ENCODE results near the gene S100A1.
A peak's percentile ranks its signal among the peaks of the same experiment; 100 is the strongest.
"Not testable (repeated sequence)": the region's sequence is repeated elsewhere in the genome, so short reads cannot be mapped to it uniquely, and the experiment has no call there.

Gene S100A1

DNA sequence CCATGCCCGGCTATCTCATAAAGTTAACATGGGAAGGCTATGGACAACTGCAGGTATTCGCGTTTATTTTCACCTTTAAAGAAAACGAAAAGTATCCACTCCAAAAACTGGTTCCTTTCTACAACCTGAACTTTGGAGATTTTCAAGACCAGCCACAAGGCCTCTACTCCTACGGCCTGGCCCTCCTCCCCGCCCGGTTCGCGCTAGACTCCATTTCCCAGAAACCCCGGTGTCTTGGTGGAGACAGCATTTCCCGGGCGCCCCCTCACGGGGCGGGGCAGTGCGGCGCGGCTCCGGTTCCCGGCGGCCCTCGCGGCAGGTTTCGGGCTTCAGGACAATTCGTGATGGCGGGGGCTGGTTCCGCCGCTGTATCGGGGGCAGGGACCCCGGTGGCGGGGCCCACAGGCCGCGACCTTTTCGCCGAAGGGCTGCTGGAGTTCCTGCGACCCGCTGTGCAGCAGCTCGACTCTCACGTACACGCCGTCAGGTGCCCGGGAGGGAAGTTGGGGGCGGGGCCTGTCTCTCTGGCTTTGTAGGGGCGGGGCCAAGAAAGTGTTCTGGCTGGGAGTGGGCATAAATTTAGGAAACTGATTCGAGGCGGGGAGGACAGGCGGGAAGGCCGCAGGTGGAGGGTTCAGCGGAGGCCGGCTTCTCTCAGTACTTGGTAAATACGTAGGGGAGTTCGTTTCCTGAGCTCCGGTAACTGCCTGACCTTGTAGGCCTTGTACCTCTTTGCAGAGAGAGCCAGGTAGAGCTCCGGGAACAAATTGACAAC lies 30.4 kb downstream of the S100A1 start, which contains the start of gene SNAPIN:
SNAPIN (plus strand) TSS at position 304 of the 775 bp plus-strand sequence; CDS start at position 345, 41 bp downstream.
- peak; percentile 92 for DNase-seq (ENCODE audit: low spot score)

DNA sequence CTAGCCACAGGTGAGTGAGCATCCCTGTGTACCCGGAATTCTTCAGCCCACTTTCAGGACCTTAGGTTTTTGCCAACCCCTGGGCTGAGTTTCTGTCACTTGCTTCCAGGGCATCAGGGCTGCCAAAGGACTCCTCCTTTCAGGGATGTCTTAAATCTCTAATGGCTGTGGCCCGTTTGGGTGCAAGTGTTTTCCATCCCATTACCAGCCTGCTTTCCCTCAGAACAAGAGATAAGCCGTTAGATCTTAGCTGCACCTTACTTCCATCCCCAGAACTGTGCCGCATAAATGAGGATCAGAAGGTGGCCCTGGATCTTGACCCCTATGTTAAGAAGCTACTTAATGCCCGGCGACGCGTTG lies 30.9 kb downstream of the S100A1 start:
- no peak for DNase-seq (ENCODE audit: low spot score)

DNA sequence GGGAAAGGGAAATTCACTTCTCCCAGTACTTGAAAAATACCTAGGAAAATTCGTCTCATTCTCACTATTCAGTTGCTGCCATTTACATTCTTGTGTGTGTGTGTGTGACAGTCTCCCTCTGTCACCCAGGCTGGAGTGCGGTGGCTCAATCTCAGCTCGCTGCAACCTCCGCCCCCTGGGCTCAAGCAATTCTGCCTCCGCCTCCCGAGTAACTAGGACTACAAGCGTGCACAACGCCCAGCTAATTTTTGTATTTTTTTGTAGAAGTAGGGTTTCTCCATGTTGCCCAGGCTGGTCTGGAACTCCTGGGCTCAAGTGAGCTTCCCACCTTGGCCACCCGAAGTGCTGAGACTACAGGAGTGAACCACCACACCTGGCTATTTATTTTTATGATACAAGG lies 31.4 kb downstream of the S100A1 start:
- DNase-seq (ENCODE audit: low spot score), result no peak

DNA sequence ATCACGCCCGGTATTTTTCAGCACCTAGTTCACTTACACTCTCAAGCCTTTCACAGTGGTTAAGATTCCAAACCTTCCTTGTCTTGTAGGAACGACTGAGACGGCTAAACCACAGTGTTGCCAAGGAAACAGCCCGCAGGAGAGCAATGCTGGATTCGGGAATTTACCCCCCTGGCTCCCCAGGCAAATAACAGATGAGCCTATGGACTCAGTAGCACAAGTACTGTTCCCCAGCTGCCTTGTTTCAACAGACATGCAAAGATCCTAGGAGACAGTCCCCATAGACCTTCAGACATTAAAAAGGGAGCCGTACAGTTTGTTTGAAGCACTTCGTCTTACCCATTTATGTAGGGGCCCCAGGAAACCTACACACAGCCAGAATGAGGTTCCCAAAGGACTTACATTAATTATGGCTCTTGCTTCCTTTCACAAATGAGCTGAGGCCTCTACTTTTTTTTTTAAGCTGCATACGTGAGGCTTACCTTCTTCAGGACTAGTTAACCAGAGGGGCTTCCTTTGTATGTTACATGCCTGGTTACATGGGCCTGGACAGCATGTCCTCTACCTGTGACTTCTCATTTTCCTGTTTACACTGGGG lies 33.0 kb downstream of the S100A1 start:
- no peak for DNase-seq (ENCODE audit: low spot score)

DNA sequence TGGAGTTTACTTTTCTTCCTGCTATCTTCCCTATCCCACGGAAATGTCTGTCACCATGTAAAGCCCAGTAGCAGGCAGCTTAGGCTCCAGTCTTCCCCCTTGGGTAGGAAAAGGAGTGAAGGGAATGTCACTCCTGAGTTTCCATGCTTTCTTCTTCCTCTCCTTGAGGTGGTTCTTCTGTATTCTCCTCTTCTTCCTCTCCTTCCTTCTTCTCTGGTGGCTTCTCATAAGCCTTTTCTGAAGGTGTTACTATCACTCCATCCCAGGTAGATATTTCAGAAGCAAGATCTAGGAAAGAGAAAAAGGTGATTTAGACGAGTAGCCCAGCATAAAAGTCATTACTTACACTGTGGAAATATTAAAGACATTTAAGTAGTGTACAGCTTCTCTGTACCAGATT lies 34.0 kb downstream of the S100A1 start:
- DNase-seq (ENCODE audit: low spot score), result no peak

DNA sequence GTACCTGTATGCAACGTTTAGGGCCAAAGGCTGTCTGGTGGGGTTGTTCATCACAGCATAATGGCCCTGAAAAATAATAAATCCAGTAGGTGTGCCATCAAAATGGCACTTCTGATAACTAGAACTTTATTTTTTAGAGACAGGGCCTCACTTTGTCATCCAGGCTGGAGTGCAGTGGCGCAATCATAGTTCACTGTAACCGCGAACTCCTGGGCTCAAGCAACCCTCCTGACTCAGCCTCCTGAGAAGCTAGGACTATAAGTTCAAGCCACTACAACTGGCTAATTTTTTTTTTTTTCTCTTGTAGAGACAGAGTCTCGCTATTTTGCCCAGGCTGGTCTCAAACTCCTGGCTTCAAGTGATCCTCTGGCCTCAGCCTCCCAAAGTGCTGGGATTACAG lies 35.0 kb downstream of the S100A1 start:
- no peak for DNase-seq (ENCODE audit: low spot score)

DNA sequence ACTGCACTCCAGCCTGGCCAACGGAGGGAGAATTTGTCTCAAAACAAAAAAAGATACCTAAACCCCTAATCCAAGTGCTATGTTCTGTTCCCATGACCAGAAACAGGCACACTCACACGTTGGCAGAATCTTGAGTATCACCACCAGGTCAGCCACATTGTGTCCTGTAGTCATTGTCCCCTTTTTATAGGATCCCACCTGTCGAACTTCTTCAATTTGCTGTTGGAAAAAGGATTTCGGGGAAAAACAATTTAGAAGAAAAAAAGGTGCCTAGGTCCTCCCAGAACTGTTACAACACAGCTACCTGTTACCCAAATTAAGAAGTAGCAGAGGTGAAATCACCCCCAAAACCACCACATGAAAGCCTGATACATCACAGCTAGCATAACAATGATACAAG lies 39.2 kb downstream of the S100A1 start:
- DNase-seq (ENCODE audit: low spot score), result no peak

DNA sequence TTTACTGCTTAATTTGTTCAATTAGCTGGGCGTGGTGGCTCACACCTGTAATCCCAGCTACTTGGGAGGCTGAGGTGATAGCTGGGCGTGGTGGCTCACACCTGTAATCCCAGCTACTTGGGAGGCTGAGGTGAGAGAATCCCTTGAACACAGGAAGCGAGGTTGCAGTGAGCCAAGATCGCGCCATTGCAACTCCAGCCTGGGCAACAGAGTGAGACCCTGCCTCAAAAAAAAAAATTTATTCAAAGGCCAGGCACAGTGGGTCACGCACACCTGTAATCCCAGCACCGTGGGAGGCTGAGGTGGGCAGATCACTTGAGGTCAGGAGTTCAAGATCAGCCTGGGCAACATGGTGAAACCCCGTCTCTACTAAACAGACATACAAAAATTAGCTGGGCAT lies 40.4 kb downstream of the S100A1 start:
- DNase-seq (ENCODE audit: low spot score), result not testable (repeated sequence)

DNA sequence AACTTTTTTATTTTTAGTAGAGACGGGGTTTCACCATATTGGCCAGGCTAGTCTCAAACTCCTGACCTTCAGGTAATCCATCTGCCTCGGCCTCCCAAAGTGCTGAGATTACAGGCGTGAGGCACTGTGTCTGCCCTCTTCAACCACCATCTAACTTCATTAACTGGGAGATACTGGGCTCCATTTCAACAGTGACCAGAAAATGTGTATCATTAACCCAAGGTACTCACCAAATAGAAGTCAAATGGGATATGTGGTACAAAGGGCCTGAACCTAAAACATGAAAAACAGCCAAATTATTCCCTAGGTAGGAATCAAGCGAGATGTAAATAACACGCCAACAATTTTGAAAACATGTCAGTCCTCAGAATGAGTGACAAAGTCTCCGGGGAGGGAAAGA lies 41.4 kb downstream of the S100A1 start:
- no peak for DNase-seq (ENCODE audit: low spot score)

DNA sequence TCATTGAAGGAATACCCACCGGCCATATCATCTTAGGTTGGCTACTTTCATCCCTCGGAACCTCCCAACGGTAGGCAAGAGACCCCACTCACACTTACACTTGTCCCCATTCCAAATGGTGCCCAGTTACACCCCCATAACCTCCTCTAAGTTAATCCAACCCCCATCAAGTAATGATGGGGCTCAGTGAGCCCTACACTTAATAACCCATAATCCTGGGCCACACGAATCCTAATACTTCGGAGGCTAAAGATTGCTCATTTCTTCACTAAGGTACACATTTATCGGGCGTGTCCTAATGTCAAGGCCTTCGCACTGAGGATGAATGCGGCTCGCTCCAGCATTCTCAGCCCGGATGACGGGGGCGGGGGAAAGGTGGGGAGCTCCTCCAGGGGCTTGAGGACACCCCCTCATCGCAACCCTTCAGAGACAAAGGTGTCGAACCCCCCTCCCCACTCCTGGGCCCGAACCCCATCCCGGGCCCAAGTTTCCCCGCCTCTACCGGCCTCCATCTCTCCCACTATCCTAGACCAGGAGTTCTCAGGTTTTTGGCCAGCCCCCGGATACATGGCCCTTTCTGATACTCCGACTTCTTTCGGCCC lies 42.1 kb downstream of the S100A1 start:
- no peak for DNase-seq (ENCODE audit: low spot score)

DNA sequence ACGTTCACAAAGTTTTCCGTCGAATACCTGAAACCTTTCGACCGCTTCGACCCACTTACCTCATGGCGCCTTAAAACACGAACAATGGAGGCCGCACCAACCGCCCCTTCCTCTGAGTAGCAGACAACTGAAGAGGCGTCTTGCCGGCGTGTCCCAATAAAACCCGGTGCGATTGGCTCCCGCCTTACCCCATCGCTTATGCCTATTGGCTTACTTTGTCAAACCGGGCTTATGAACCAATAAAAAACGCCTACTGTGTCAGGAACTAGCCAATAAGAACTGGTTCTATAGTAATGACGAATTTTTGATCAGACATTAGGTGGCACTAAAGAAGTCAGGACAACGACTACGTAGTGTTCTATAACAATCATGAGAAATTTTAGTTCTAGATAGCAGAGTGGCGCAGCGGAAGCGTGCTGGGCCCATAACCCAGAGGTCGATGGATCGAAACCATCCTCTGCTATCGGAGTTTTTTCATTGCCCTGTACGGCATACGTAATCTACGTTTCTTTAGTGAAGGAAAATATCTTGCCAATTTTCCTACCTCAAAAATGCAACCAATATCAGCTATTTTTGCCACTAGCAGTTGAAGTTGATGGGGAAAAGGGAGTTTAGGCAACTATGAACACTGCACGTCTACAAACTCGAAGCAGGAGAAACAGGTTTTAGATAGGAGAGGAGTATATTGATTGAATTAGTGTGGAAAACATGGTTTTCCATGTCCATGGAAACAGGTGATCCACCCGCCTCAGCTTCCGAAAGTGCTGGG lies 42.8 kb downstream of the S100A1 start, which contains the start of gene ILF2:
ILF2 (minus strand) TSS at position 135 of the 769 bp plus-strand sequence; CDS start at position 64, 71 bp downstream.
- DNase-seq (ENCODE audit: low spot score), result peak; percentile 99

DNA sequence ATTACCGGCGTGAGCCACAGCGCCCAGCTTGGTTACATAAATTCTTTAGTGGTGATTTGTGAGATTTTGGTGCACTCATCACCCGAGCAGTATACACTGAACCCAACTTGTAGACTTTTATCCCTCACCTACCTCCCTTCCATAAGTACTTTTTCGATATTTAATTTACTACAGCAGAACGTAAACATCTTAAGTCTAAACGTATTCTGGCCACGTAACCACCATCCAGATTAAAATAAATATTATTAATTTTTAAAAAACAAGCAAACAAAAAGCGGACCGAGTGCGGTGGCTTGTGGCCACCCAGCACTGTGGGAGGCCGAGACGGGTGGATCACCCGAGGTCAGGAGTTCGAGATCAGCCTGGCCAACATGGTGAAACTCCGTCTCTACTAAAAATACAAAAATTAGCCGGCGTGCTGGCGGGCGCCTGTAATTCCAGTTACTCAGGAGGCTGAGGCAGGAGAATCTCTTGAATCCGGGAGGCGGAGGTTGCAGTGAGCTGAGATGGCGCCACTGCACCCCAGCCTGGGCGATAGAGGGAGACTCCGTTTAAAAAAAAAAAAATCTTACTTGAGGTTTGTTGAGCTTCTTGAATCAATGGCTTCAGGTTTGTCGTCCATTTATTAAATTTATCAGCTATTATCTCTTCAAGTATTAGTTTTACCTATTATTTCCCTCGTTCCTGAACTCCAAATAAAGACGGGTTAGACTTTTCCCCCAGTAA lies 43.6 kb downstream of the S100A1 start:
- DNase-seq (ENCODE audit: low spot score), result peak; percentile 51

DNA sequence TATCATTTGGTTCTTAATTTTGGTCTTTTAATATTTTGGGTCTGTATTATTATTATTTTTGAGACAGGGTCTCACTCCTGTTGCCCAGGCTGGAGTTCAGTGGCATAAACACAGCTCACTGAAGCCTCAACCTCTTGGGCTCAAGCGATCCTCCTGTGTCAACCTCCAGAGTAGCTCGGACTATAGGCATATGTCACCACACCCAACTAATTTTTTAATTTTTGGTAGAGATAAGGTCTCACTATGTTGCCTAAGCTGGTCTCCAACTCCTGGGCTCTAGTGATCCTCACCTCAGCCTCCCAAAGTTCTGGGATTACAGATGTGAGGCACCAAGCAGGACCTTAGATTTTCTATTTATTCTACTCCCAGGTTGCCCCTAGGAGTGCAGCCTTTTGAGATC lies 45.3 kb downstream of the S100A1 start:
- DNase-seq (ENCODE audit: low spot score), result no peak

DNA sequence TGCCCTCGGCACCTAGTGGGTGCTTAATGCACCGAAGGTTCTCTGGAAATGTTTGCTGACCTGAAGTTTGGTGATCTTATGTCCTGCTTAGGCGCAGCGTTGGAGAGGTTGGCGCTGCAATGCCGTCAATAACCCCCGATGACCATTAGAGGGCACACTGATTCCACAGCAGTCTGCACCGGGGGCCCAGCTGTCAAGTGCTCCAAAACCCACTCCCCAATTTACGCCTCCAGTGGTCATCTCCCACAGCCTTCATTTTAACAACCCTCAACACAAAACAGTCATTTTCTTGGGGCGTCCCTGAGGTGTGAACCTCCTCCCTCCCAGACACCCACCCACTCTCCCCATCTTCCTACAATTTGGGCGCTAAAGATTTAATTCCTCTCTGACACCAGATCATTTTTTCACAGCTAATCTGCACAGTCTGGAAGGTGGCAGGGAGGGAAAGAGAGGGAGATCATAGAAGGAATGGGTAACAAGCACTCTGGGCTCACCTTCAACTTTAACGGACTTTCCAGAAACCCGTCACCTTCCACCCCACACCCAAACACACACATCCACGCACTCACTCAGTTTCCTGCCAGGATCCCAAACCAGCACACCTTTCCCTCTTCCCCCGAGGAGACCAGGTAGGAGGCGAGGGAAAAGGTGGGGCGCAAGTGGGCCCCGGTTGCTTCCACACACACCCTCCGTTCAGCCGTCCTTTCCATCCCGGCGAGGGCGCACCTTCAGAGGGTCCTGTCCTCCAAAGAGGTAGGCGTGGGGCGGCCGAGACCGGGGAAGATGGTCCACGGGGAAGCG lies 49.7 kb downstream of the S100A1 start:
- DNase-seq (ENCODE audit: low spot score), result peak; percentile 56

DNA sequence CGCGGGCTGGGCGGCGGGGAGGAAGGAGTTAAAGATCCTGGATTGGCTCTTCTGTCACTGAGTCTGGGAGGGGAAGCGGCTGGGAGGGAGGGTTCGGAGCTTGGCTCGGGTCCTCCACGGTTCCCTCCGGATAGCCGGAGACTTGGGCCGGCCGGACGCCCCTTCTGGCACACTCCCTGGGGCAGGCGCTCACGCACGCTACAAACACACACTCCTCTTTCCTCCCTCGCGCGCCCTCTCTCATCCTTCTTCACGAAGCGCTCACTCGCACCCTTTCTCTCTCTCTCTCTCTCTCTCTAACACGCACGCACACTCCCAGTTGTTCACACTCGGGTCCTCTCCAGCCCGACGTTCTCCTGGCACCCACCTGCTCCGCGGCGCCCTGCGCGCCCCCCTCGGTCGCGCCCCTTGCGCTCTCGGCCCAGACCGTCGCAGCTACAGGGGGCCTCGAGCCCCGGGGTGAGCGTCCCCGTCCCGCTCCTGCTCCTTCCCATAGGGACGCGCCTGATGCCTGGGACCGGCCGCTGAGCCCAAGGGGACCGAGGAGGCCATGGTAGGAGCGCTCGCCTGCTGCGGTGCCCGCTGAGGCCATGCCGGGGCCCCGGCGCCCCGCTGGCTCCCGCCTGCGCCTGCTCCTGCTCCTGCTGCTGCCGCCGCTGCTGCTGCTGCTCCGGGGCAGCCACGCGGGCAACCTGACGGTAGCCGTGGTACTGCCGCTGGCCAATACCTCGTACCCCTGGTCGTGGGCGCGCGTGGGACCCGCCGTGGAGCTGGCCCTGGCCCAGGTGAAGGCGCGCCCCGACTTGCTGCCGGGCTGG lies 50.5 kb downstream of the S100A1 start, which contains the start of gene NPR1:
NPR1 (plus strand) TSS at position 170 of the 818 bp plus-strand sequence; CDS start at position 591, 421 bp downstream.
- no peak for DNase-seq (ENCODE audit: low spot score)

DNA sequence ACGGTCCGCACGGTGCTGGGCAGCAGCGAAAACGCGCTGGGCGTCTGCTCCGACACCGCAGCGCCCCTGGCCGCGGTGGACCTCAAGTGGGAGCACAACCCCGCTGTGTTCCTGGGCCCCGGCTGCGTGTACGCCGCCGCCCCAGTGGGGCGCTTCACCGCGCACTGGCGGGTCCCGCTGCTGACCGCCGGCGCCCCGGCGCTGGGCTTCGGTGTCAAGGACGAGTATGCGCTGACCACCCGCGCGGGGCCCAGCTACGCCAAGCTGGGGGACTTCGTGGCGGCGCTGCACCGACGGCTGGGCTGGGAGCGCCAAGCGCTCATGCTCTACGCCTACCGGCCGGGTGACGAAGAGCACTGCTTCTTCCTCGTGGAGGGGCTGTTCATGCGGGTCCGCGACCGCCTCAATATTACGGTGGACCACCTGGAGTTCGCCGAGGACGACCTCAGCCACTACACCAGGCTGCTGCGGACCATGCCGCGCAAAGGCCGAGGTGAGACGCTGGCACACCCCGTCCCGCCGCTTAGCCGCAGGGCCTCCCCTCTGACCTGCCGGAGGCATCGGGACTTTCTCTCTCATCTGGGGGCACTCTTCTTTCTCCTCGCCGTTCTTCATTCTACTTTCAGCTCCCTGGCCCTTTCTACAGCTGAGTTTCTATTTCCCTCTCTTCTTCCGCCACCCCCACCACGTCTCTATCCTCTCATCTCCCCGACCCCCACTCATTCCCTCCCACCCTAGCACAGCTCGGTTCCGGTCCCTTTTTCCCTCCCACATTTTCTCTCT lies 51.3 kb downstream of the S100A1 start:
- no peak for DNase-seq (ENCODE audit: low spot score)

DNA sequence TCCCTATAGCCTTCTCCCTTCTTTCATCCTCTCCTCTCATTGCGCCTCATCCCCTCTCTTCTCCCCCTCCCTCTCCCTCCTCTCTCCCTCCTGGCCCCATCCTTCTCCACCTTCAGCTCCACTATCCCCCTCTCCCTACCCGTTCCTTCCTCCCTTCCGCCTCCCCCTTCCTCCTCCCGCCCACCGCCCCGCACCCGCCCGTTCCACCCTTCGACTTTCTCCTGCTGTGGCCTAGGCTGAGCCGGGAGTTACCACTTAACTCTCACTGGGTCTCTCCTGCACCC lies 51.8 kb downstream of the S100A1 start:
- DNase-seq (ENCODE audit: low spot score), result no peak

Data from hematopoietic multipotent progenitor cell treated with erythropoietin and hydrocortisone succinate and interleukin-3 and kit ligand, for 15 days (in vitro differentiated cells).